H1 (cell line): ENCODE measurements around the gene PTPRJ. TPM values are rescaled to one million over a fixed set of nuclear protein-coding genes. Genes with fewer than 3 reads are reported as not detected.

Experiments
- CHD7 ChIP-seq: fragments of 300-600 bp; sonication (generic); IDR thresholded peaks from 2 replicates; pipeline ENCODE4 v1.7.1; 2012; ENCODE audit warnings: low read length, moderate library complexity, mild to moderate bottlenecking, inconsistent platforms; ENCODE audit not compliant: insufficient replicate concordance
- MAFK ChIP-seq: IDR thresholded peaks from 2 replicates; pipeline ENCODE4 v1.6.1; 2012; ENCODE audit warnings: low read depth, mild to moderate bottlenecking, improper control_type of control experiment, low read length
- polyA plus RNA-seq, 7 experiments: library from polyadenylated mRNA; depleted of rRNA in 3 of 7; stranded (reverse) in 5 of 7; unstranded in 2 of 7; fragments of >200 nt in 5 of 7; fragments of 200-250 nt in 2 of 7; gene quantifications; 1 replicate in 5 of 7; 2 replicates in 1 of 7; 4 replicates in 1 of 7; pipeline versions ENCODE4 v1.2.1 to v1.2.3, GENCODE V29; 2011 to 2013; ENCODE audit warnings: missing spikeins in 2 of 7, mixed read lengths in 2 of 7
- total RNA-seq: library from RNA; stranded (reverse); fragmentation: NEBNext Ultra II Directional; extraction: Animal tissue kit (Norgen Biotek cat#: 25700); gene quantifications from 2 replicates; pipeline ENCODE4 v1.2.1, GENCODE V29; 2021

PTPRJ gene
- total and polyA plus RNA-seq, 2 of the 8 experiments (the other 6 are each of a cell fraction or from before 2014, with no cell fraction given) = 4.4 to 22.6 TPM

GRCh38 chr11:47950396-47950795 lies 30.0 kb upstream of the PTPRJ start (continued):
- TF ChIP-seq CHD7 (no peak), MAFK (no peak)
